Hepatocyte (in vitro differentiated cells): ENCODE measurements around the gene TNFSF8. TPM values are rescaled to one million over a fixed set of nuclear protein-coding genes. Genes with fewer than 3 reads are reported as not detected.

ENCODE experiments used
- DNase-seq: peaks from one replicate; pipeline ENCODE4 v3.0.0-alpha.2; 2016; ENCODE audit warnings: low spot score
- H2AFZ ChIP-seq: fragments of 200-600 bp; sonication (generic); 2 replicates; pipeline ENCODE4 v1.6.0; 2016; ENCODE audit warnings: antibody characterized with exemption, mild to moderate bottlenecking
- H3K27ac ChIP-seq: fragments of 200-600 bp; sonication (generic); 2 replicates; pipeline ENCODE4 v1.5.1; 2016; ENCODE audit warnings: mild to moderate bottlenecking
- H3K27me3 ChIP-seq: fragments of 200-600 bp; sonication (generic); 2 replicates; pipeline ENCODE4 v1.6.1; 2016
- H3K36me3 ChIP-seq: fragments of 200-600 bp; sonication (generic); replicated peaks from 2 replicates; pipeline ENCODE4 v1.5.1; 2016; ENCODE audit warnings: low read depth; ENCODE audit not compliant: insufficient read depth
- H3K4me1 ChIP-seq: fragments of 200-600 bp; sonication (generic); 2 replicates; pipeline ENCODE4 v1.5.1; 2016; ENCODE audit warnings: mild to moderate bottlenecking, moderate library complexity; ENCODE audit not compliant: insufficient read depth
- H3K4me2 ChIP-seq: fragments of 200-600 bp; sonication (generic); 2 replicates; pipeline ENCODE4 v1.6.0; 2016
- H3K4me3 ChIP-seq: fragments of 200-600 bp; sonication (generic); 2 replicates; pipeline ENCODE4 v1.5.1; 2016; ENCODE audit warnings: mild to moderate bottlenecking
- H3K79me2 ChIP-seq: fragments of 200-600 bp; sonication (generic); 2 replicates; pipeline ENCODE4 v1.6.0; 2017; ENCODE audit warnings: mild to moderate bottlenecking
- H3K9me2 ChIP-seq: fragments of 200-600 bp; sonication (generic); replicated peaks from 2 replicates; pipeline ENCODE4 v1.6.0; 2017; ENCODE audit warnings: mild to moderate bottlenecking; ENCODE audit not compliant: insufficient read depth
- H3K9me3 ChIP-seq: fragments of 200-600 bp; sonication (generic); 2 replicates; pipeline ENCODE4 v1.5.1; 2016; ENCODE audit warnings: low read depth, mild to moderate bottlenecking
- H4K20me1 ChIP-seq: fragments of 200-600 bp; sonication (generic); 2 replicates; pipeline ENCODE4 v1.6.0; 2016; ENCODE audit warnings: mild to moderate bottlenecking; ENCODE audit not compliant: insufficient read depth, poor library complexity, severe bottlenecking
- EZH2 ChIP-seq: fragments of 200-600 bp; sonication (generic); IDR thresholded peaks from 2 replicates; pipeline ENCODE4 v1.6.1; 2016; ENCODE audit warnings: antibody characterized with exemption, mild to moderate bottlenecking, borderline replicate concordance
- EZH2phosphoT487 ChIP-seq: fragments of 200-600 bp; sonication (generic); IDR thresholded peaks from one replicate; pipeline ENCODE4 v1.6.1; 2018; ENCODE audit warnings: antibody characterized with exemption, mild to moderate bottlenecking, low read depth, moderate library complexity; ENCODE audit not compliant: unreplicated experiment, severe bottlenecking
- WGBS: methylation state at CpG from one replicate; pipeline ENCODE4 v1.1.6; 2016; ENCODE audit warnings: low lambda C conversion rate; ENCODE audit errors: missing lambda C conversion rate; 5-methylcytosine and 5-hydroxymethylcytosine counted together
- polyA plus RNA-seq: library from polyadenylated mRNA; unstranded; fragments of >200 nt; fragmentation: Nextera tagmentation; extraction: Ambion mirVana; gene quantifications from 2 replicates; pipeline ENCODE4 v1.2.1, GENCODE V29; 2016
- total RNA-seq: library from RNA; depleted of rRNA; stranded (reverse); fragments of >200 nt; gene quantifications from 2 replicates; pipeline ENCODE4 v1.2.3, GENCODE V29; 2014
- TF ChIP-seq, protein P1 (sequence below): fragments of 200-600 bp; sonication (generic); IDR thresholded peaks from 2 replicates; pipeline ENCODE4 v1.5.1; 2016; ENCODE audit warnings: antibody characterized with exemption, mild to moderate bottlenecking; ENCODE audit not compliant: poor library complexity

The TNFSF8 gene
- total and polyA plus RNA-seq, 2 experiments from 2014 or later: not detected

DNA sequence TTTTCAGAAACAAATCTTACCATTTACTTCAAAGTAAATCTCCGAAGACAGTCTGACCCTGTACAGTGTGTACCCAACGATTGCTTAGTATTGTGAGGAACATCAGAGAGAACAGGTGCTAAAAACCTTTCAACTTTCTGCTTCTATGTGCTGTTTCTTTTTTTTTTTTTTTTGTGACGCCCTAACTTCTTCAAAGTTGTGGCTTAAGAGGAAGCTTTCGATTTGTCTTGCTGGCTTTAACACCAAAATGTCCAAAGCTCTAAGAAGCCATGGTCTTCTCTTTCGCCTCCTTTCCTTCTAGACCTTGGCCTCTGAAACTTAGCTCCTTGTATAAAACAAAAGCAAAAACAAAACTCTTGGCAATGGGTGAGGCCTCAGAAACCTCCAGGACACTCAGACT is 1.2 kb downstream of the TNFSF8 start:
- H3K4me3 ChIP-seq: no peak overlapping the region
- peaks cover 6% of the 10 kb centered on the region for H3K27me3 ChIP-seq
- H4K20me1 ChIP-seq: no peaks in the 10 kb centered on the region
- H3K4me2 ChIP-seq: no peak overlapping the region
- no peaks in the 10 kb centered on the region for H3K9me2 ChIP-seq
- TF ChIP-seq, protein P1, sequence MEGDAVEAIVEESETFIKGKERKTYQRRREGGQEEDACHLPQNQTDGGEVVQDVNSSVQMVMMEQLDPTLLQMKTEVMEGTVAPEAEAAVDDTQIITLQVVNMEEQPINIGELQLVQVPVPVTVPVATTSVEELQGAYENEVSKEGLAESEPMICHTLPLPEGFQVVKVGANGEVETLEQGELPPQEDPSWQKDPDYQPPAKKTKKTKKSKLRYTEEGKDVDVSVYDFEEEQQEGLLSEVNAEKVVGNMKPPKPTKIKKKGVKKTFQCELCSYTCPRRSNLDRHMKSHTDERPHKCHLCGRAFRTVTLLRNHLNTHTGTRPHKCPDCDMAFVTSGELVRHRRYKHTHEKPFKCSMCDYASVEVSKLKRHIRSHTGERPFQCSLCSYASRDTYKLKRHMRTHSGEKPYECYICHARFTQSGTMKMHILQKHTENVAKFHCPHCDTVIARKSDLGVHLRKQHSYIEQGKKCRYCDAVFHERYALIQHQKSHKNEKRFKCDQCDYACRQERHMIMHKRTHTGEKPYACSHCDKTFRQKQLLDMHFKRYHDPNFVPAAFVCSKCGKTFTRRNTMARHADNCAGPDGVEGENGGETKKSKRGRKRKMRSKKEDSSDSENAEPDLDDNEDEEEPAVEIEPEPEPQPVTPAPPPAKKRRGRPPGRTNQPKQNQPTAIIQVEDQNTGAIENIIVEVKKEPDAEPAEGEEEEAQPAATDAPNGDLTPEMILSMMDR: no peak
- no peak for TF ChIP-seq EZH2phosphoT487
- no peak for TF ChIP-seq EZH2
- H3K27ac ChIP-seq: no peak overlapping the region
- no peaks in the 10 kb centered on the region for H3K36me3 ChIP-seq
- DNase-seq: no peak
- no peaks in the 10 kb centered on the region for H3K4me1 ChIP-seq
- no peaks in the 10 kb centered on the region for H3K9me3 ChIP-seq
- WGBS: 83% methylated on average over 5 of the region's 5 CpGs
- H2AFZ ChIP-seq: no peak overlapping the region
- no peaks in the 10 kb centered on the region for H3K79me2 ChIP-seq

DNA sequence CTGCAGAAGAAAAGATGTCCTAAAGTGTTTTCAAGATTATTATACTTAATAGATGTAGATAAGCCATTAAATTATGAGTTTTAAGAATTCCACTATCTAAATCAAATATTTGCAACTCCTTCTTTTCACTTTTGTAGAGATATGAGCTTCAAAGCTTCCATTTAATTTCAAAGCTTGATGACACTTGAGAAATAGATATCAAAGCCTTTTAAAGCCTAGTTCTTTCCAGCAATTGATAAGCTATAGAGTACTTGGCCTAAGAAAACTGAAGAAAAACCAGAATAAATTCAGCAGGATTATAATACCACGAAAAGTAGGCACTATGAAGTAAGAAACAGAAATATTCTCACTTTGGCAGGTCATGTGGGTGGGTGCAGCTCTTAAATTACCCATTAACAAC is 1.7 kb downstream of the TNFSF8 start:
- Histone ChIP-seq H2AFZ (no peak overlapping the region), H3K4me2 (no peak overlapping the region), H3K27ac (no peak overlapping the region), H3K4me1 (no peaks in the 10 kb centered on the region), H3K9me3 (no peaks in the 10 kb centered on the region), H3K79me2 (no peaks in the 10 kb centered on the region), H4K20me1 (no peaks in the 10 kb centered on the region), H3K27me3 (peaks cover 6% of the 10 kb centered on the region), H3K4me3 (no peak overlapping the region), H3K36me3 (no peaks in the 10 kb centered on the region), H3K9me2 (no peaks in the 10 kb centered on the region)
- 56% methylated on average over 1 of the region's 1 CpG for WGBS
- TF ChIP-seq EZH2phosphoT487: no peak
- no peak for TF ChIP-seq EZH2
- TF ChIP-seq, protein P1: no peak
- no peak for DNase-seq

DNA sequence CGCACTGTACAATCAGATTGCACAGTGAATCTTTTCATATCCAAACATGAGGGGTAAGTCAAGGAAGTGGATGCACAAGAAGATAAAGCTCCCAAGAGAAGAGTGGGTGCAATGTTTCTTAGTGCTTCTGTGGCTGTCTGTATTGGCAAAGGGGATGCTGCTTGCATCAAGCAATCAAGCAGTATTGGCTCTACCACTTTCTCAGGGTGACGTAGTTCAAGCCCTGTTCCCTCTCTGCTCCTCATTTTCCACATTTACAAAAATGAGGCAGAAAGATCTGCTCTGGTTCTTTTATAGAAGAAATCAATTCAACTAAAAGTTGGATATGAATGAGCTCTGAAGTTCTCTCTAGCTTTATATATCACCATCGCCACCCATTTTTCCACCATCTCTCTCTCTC is 2.3 kb downstream of the TNFSF8 start:
- H3K4me3 ChIP-seq: no peak overlapping the region
- no peak for TF ChIP-seq EZH2phosphoT487
- TF ChIP-seq, protein P1: no peak
- TF ChIP-seq EZH2: no peak
- no peak overlapping the region for H3K27ac ChIP-seq
- H3K4me2 ChIP-seq: no peak overlapping the region
- H3K9me2 ChIP-seq: no peaks in the 10 kb centered on the region
- H3K9me3 ChIP-seq: no peaks in the 10 kb centered on the region
- H3K27me3 ChIP-seq: peaks cover 6% of the 10 kb centered on the region
- WGBS: 91% methylated on average over 3 of the region's 3 CpGs
- no peaks in the 10 kb centered on the region for H4K20me1 ChIP-seq
- H3K4me1 ChIP-seq: no peaks in the 10 kb centered on the region
- no peak for DNase-seq
- no peaks in the 10 kb centered on the region for H3K79me2 ChIP-seq
- H2AFZ ChIP-seq: no peak overlapping the region
- H3K36me3 ChIP-seq: no peaks in the 10 kb centered on the region

DNA sequence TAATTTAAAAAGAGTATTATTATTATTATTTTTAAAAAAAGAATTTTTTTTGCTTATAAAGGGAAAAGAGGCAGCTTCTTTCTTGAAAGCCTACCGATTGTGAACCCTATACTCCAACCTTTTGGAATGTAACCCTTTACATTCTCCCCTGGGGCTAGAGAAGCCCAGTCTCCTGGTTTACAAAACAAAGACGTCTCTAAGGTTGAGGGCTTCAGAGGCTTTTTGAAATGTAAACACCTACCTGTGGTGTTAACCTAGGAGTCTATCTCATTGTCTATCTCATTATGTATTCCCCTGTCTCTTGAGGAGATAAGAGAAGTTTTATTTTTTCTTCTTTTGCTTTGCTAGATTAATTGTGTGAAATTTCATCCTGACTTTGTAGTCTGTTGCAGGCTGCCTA is 4.7 kb downstream of the TNFSF8 start:
- H2AFZ ChIP-seq: no peak overlapping the region
- H3K9me2 ChIP-seq: no peaks in the 10 kb centered on the region
- H3K36me3 ChIP-seq: no peaks in the 10 kb centered on the region
- H3K4me2 ChIP-seq: no peak overlapping the region
- H3K27me3 ChIP-seq: no peaks in the 10 kb centered on the region
- H3K27ac ChIP-seq: no peak overlapping the region
- no peaks in the 10 kb centered on the region for H3K79me2 ChIP-seq
- H3K4me3 ChIP-seq: no peak overlapping the region
- no peaks in the 10 kb centered on the region for H3K4me1 ChIP-seq
- H4K20me1 ChIP-seq: no peaks in the 10 kb centered on the region
- DNase-seq: no peak
- no peaks in the 10 kb centered on the region for H3K9me3 ChIP-seq
- TF ChIP-seq EZH2 (no peak), EZH2phosphoT487 (no peak)
- TF ChIP-seq, protein P1: no peak
- WGBS: 15% methylated on average over 2 of the region's 2 CpGs
